Trophoblast cell (in vitro differentiated cells and primary cell): ENCODE data around the gene TSSK2.

Experiments used
- DNase-seq, 2 donors: peaks; one replicate each; pipeline ENCODE4 v3.0.0-alpha.2; 2016
- H2AFZ ChIP-seq: 2 replicates; pipeline ENCODE4 v1.6.1; 2013; ENCODE audit warnings: low read length, moderate library complexity, mild to moderate bottlenecking; ENCODE audit not compliant: insufficient read depth, poor library complexity
- H2AK5ac ChIP-seq: 2 replicates; pipeline ENCODE4 v1.6.1; 2013; ENCODE audit warnings: mild to moderate bottlenecking, low read length
- H2BK120ac ChIP-seq: 2 replicates; pipeline ENCODE4 v1.6.1; 2013; ENCODE audit warnings: low read length, mild to moderate bottlenecking, moderate library complexity; ENCODE audit not compliant: insufficient read depth, poor library complexity
- H2BK12ac ChIP-seq: 2 replicates; pipeline ENCODE4 v1.6.1; 2013; ENCODE audit warnings: mild to moderate bottlenecking, low read length, moderate library complexity
- H2BK5ac ChIP-seq: 2 replicates; pipeline ENCODE4 v1.6.1; 2013; ENCODE audit warnings: low read length, low read depth, moderate library complexity, mild to moderate bottlenecking; ENCODE audit not compliant: poor library complexity
- H3K14ac ChIP-seq: 2 replicates; pipeline ENCODE4 v1.6.1; 2013; ENCODE audit warnings: mild to moderate bottlenecking, low read length
- H3K18ac ChIP-seq: 2 replicates; pipeline ENCODE4 v1.6.1; 2013; ENCODE audit warnings: mild to moderate bottlenecking, low read length
- H3K23ac ChIP-seq: 2 replicates; pipeline ENCODE4 v1.6.1; 2013; ENCODE audit warnings: low read length
- H3K27ac ChIP-seq: 2 replicates; pipeline ENCODE4 v1.5.1; 2013; ENCODE audit warnings: low read depth, mild to moderate bottlenecking, inconsistent platforms, low read length, moderate library complexity
- H3K27me3 ChIP-seq: 2 replicates; pipeline ENCODE4 v1.6.1; 2013; ENCODE audit warnings: inconsistent platforms, mild to moderate bottlenecking, low read length, moderate library complexity; ENCODE audit not compliant: insufficient read depth
- H3K36me3 ChIP-seq, 2 experiments: 1 replicate in 1 of 2; 2 replicates in 1 of 2; pipeline ENCODE4 v1.6.1; 2013; ENCODE audit warnings: low read length in 2 of 2, mild to moderate bottlenecking in 2 of 2, moderate library complexity in 1 of 2; ENCODE audit not compliant: insufficient read depth in 2 of 2, control insufficient read depth in 1 of 2
- H3K4ac ChIP-seq: 2 replicates; pipeline ENCODE4 v1.6.1; 2013; ENCODE audit warnings: low read depth, mild to moderate bottlenecking, low read length, moderate library complexity
- H3K4me1 ChIP-seq, 2 experiments: 1 replicate in 1 of 2; 2 replicates in 1 of 2; pipeline ENCODE4 v1.6.1; 2013; ENCODE audit warnings: low read length in 2 of 2, mild to moderate bottlenecking in 2 of 2, moderate library complexity in 1 of 2; ENCODE audit not compliant: insufficient read depth in 2 of 2, control insufficient read depth in 1 of 2
- H3K4me2 ChIP-seq: 2 replicates; pipeline ENCODE4 v1.6.1; 2013; ENCODE audit warnings: inconsistent platforms, mild to moderate bottlenecking, low read length, moderate library complexity
- H3K4me3 ChIP-seq: 2 replicates; pipeline ENCODE4 v1.5.1; 2013; ENCODE audit warnings: mild to moderate bottlenecking, low read depth, low read length, inconsistent platforms
- H3K79me1 ChIP-seq: one replicate; pipeline ENCODE4 v1.6.1; 2013; ENCODE audit warnings: low read length
- H3K79me2 ChIP-seq: 2 replicates; pipeline ENCODE4 v1.6.1; 2013; ENCODE audit warnings: low read length, mild to moderate bottlenecking; ENCODE audit not compliant: control insufficient read depth, insufficient read depth, poor library complexity
- H3K9ac ChIP-seq: 2 replicates; pipeline ENCODE4 v1.6.1; 2013; ENCODE audit warnings: mild to moderate bottlenecking, low read length
- H3K9me3 ChIP-seq: 2 replicates; pipeline ENCODE4 v1.6.1; 2013; ENCODE audit warnings: low read depth, mild to moderate bottlenecking, control low read depth, inconsistent platforms, low read length; ENCODE audit not compliant: insufficient read depth
- H4K12ac ChIP-seq: 2 replicates; pipeline ENCODE4 v1.6.1; 2013; ENCODE audit warnings: low read depth, mild to moderate bottlenecking, low read length, moderate library complexity
- H4K8ac ChIP-seq: 2 replicates; pipeline ENCODE4 v1.6.1; 2013; ENCODE audit warnings: low read depth, mild to moderate bottlenecking, low read length, moderate library complexity
- H4K91ac ChIP-seq: one replicate; pipeline ENCODE4 v1.6.1; 2013; ENCODE audit warnings: low read depth, mild to moderate bottlenecking, low read length, moderate library complexity
- WGBS: extraction: QIAGEN DNeasy Blood & Tissue Kit; methylation state at CpG from one replicate; pipeline ENCODE4 v1.1.7; 2013; ENCODE audit warnings: missing lambda C conversion rate; ENCODE audit not compliant: insufficient read length, insufficient coverage; ENCODE audit errors: extremely low coverage; 5-methylcytosine and 5-hydroxymethylcytosine counted together

Gene TSSK2

DNA sequence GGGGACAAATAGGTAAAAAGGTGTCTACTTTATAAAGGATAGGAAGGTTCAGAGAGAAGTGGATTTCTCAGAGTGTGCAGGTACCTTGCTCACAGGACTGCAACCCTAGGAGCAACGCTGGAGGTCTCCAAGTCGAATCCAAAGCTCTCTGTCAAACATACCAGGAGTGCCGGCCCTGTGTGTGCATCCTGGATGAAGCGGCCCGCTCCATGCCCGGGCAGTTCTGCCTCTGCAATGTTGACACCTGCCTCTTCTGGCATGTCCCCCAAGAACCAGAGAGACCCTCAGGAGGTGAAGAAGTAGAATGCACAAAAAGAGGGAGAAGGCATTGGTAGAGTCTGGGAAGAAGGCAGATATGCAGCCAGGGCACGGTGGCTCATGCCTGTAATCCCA is 3.1 kb upstream of the TSSK2 start:
- Histone ChIP-seq H3K36me3 (peaks cover 9 to 10% of the 10 kb centered on the region in 2 experiments), H2BK12ac (no peak overlapping the region), H3K27me3 (no peaks in the 10 kb centered on the region), H3K27ac (no peak overlapping the region), H2BK120ac (no peak overlapping the region), H4K91ac (no peak overlapping the region), H3K79me1 (no peaks in the 10 kb centered on the region), H3K23ac (no peak overlapping the region), H3K9me3 (no peaks in the 10 kb centered on the region), H4K8ac (no peak overlapping the region), H3K14ac (no peak overlapping the region), H3K4me1 (peaks cover 0 to under 1% of the 10 kb centered on the region in 2 experiments), H3K4me3 (no peak overlapping the region), H2BK5ac (no peak overlapping the region), H3K18ac (no peak overlapping the region), H3K4me2 (no peak overlapping the region), H4K12ac (no peak overlapping the region), H3K4ac (no peak overlapping the region), H3K9ac (no peak overlapping the region), H2AK5ac (no peak overlapping the region), H2AFZ (no peak overlapping the region), H3K79me2 (no peaks in the 10 kb centered on the region)
- no peak for DNase-seq
- WGBS = no CpG with 5 or more reads among the region's 7 CpGs

DNA sequence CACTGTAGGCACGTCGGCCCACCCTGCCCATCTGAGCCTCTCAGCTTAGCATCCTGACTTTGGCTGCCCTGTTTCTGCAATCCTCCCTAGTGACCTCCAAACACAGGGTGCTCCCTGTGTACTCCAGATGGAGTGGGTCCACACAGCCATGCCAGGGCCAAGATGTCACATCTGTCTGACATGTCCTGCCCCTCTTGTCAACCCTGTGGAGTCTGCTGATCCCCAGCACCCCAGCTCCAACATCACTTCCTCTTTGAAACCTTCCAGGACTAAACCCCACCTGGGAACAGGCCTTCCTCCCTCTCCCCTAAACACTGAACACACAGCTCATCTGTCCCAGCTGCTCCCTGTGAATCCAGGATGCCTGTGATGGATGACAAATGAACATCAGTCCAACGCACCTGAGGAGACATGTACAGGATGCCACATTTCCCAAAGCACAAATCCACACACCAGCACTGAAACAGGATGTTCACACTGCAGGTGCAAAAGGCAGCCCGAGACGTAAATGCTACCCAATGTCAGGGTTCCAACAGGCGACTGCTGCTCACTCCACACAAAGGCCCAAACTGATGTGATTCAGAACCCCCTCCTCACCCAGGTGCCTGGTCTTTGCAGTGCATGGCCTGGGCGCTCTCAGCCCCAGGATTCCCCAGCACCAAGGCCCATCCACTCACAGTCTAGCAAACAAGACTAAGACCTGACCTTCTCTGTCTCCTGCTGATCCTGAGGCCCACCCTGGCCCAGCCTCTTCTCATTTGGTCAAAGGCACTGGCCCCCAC is 2.0 kb upstream of the TSSK2 start:
- Histone ChIP-seq H4K8ac (no peak overlapping the region), H4K91ac (no peak overlapping the region), H3K27me3 (no peaks in the 10 kb centered on the region), H2AK5ac (no peak overlapping the region), H3K18ac (no peak overlapping the region), H2BK120ac (no peak overlapping the region), H3K23ac (no peak overlapping the region), H3K9ac (no peak overlapping the region), H4K12ac (no peak overlapping the region), H3K4ac (no peak overlapping the region), H3K4me1 (no peaks in the 10 kb centered on the region), H3K14ac (no peak overlapping the region), H3K4me2 (no peak overlapping the region), H3K27ac (no peak overlapping the region), H3K4me3 (no peak overlapping the region), H2BK12ac (no peak overlapping the region), H2BK5ac (no peak overlapping the region), H3K9me3 (no peaks in the 10 kb centered on the region), H3K79me2 (no peaks in the 10 kb centered on the region), H3K79me1 (no peaks in the 10 kb centered on the region), H3K36me3 (peaks cover 19 to 21% of the 10 kb centered on the region in 2 experiments), H2AFZ (no peak overlapping the region)
- no CpG with 5 or more reads among the region's 7 CpGs for WGBS
- DNase-seq = no peak

DNA sequence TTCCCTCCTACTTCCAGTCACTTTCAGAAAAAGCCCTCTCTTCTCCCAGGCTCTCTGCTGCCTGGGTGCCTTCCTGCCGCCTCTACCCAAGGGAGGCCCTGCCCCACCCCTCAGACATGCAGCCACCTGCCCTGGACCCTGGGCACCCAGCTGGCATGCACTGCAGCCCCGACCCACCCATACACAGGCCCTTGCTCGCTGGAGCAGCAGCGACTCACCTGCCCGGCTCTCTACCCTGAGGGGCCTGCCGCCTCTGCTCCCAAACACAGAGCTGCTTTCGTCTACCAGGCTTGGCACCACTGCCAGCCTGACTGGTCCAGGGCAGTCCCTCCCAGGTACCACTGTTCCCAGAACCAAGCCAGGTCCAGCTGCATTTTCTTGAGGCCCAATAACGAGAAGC is 1.2 kb upstream of the TSSK2 start:
- Histone ChIP-seq H2BK12ac (no peak overlapping the region), H3K4ac (no peak overlapping the region), H2AFZ (no peak overlapping the region), H3K36me3 (peaks cover 26 to 29% of the 10 kb centered on the region in 2 experiments), H3K79me2 (no peaks in the 10 kb centered on the region), H4K8ac (no peak overlapping the region), H3K14ac (no peak overlapping the region), H2AK5ac (no peak overlapping the region), H3K4me2 (no peak overlapping the region), H2BK5ac (no peak overlapping the region), H4K12ac (no peak overlapping the region), H3K23ac (no peak overlapping the region), H3K4me3 (no peak overlapping the region), H3K79me1 (no peaks in the 10 kb centered on the region), H3K18ac (no peak overlapping the region), H3K9ac (no peak overlapping the region), H2BK120ac (no peak overlapping the region), H3K27ac (no peak overlapping the region), H3K27me3 (no peaks in the 10 kb centered on the region), H4K91ac (no peak overlapping the region), H3K9me3 (no peaks in the 10 kb centered on the region), H3K4me1 (no peaks in the 10 kb centered on the region)
- whole genome bisulfite sequencing = no CpG with 5 or more reads among the region's 8 CpGs
- DNase-seq = no peak

DNA sequence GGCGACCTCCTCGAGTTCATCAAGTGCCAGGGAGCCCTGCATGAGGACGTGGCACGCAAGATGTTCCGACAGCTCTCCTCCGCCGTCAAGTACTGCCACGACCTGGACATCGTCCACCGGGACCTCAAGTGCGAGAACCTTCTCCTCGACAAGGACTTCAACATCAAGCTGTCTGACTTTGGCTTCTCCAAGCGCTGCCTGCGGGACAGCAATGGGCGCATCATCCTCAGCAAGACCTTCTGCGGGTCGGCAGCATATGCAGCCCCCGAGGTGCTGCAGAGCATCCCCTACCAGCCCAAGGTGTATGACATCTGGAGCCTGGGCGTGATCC is 542 bp downstream of the TSSK2 start:
- Histone ChIP-seq H3K23ac (no peak overlapping the region), H3K36me3 (peaks cover 37% of the 10 kb centered on the region in 2 experiments), H2AK5ac (no peak overlapping the region), H3K27me3 (no peaks in the 10 kb centered on the region), H3K14ac (no peak overlapping the region), H2BK12ac (no peak overlapping the region), H3K9ac (no peak overlapping the region), H4K91ac (no peak overlapping the region), H3K79me2 (no peaks in the 10 kb centered on the region), H3K4ac (no peak overlapping the region), H3K79me1 (no peaks in the 10 kb centered on the region), H3K4me1 (no peaks in the 10 kb centered on the region), H3K27ac (no peak overlapping the region), H3K4me3 (no peak overlapping the region), H3K9me3 (no peaks in the 10 kb centered on the region), H4K12ac (no peak overlapping the region), H2BK120ac (no peak overlapping the region), H2BK5ac (no peak overlapping the region), H3K4me2 (no peak overlapping the region), H2AFZ (no peak overlapping the region), H3K18ac (no peak overlapping the region), H4K8ac (no peak overlapping the region)
- no peak for DNase-seq
- WGBS = no CpG with 5 or more reads among the region's 19 CpGs
